ENCODE data around the gene TSPAN18.

TSPAN18 gene

DNA sequence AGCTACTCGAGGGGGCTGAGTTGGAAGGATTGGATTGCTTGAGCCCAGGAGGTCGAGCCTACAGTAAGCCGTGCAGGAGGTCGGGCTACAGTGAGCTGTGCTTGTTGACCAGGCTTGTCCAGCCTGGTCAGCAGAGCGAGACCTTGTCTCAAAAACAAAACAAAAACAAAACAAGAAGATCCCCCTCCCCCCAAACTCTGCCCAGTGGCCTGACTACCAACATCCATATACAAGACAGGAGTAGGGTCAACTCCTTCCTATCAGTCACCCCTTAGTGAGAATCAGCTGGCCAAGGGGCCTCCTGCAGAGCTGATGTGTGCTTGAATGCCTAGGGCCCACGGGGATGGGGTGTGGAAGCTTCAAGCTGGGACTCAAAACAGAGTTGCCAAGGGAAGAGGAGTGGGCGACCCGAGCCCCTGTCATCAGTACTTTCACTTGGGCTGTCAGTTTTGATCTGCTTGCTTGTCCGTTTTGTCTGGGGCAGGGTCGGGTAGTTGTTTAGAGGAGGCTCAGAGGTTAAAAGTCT lies 942 bp upstream of the TSPAN18 start:
- H3K4me1 ChIP-seq (ENCODE audit: insufficient read depth, low read length, severe bottlenecking): peaks cover 18% of the 10 kb centered on the region
- H3K36me3 ChIP-seq (ENCODE audit: insufficient read depth, low read length): no peaks in the 10 kb centered on the region
- no peaks in the 10 kb centered on the region for H3K79me2 ChIP-seq (ENCODE audit: insufficient read depth, low read length)
- TF ChIP-seq, protein P1, sequence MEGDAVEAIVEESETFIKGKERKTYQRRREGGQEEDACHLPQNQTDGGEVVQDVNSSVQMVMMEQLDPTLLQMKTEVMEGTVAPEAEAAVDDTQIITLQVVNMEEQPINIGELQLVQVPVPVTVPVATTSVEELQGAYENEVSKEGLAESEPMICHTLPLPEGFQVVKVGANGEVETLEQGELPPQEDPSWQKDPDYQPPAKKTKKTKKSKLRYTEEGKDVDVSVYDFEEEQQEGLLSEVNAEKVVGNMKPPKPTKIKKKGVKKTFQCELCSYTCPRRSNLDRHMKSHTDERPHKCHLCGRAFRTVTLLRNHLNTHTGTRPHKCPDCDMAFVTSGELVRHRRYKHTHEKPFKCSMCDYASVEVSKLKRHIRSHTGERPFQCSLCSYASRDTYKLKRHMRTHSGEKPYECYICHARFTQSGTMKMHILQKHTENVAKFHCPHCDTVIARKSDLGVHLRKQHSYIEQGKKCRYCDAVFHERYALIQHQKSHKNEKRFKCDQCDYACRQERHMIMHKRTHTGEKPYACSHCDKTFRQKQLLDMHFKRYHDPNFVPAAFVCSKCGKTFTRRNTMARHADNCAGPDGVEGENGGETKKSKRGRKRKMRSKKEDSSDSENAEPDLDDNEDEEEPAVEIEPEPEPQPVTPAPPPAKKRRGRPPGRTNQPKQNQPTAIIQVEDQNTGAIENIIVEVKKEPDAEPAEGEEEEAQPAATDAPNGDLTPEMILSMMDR (IDR thresholded peaks at IDR 0.05; ENCODE audit: low read length): no peak
- TF ChIP-seq EZH2 (IDR thresholded peaks at IDR 0.05; ENCODE audit: borderline replicate concordance, low read length): no peak
- H3K27ac ChIP-seq (ENCODE audit: low read depth, low read length, poor library complexity, severe bottlenecking): peak overlapping the region; percentile 72
- H4K20me1 ChIP-seq (ENCODE audit: insufficient read depth, low read length): no peaks in the 10 kb centered on the region
- H2AFZ ChIP-seq (ENCODE audit: low read length): no peak overlapping the region
- 0 out of 2 replicates have a peak, but pooled peaks cover 3% of the 10 kb centered on the region for H3K27me3 ChIP-seq (ENCODE audit: insufficient read depth, low read length)
- no peaks in the 10 kb centered on the region for H3F3A ChIP-seq (ENCODE audit: insufficient read depth, low read length)
- no peak overlapping the region for H3K9ac ChIP-seq (ENCODE audit: low read length)
- H3K4me3 ChIP-seq (ENCODE audit: low read depth, low read length, poor library complexity, severe bottlenecking): peak overlapping the region; percentile 69
- H3K4me2 ChIP-seq (ENCODE audit: low read length): peak overlapping the region; percentile 83; the same call in 1 of the 2 replicates
- no peaks in the 10 kb centered on the region for H3K9me3 ChIP-seq (ENCODE audit: low read length)
- no peaks in the 10 kb centered on the region for H3K9me2 ChIP-seq (ENCODE audit: low read depth, low read length)

DNA sequence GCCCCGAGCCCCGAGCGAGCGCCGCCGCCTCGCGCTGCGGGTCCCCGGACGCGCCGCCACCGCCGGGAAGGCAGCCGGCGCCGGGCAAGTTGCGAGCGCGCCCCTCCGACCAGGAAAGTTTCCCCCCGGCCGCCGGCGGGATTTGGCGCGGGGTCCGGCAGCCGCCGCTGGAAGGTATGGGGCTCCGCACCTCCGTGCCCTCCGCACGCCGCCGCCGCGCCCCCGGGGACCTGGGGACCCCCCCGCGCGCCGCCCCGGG lies 281 bp downstream of the TSPAN18 start:
- Histone ChIP-seq H3K9ac (ENCODE audit: low read length) (peak overlapping the region; percentile 68), H2AFZ (ENCODE audit: low read length) (no peak overlapping the region), H3K4me2 (ENCODE audit: low read length) (peak overlapping the region; percentile 99), H3K4me3 (ENCODE audit: low read depth, low read length, poor library complexity, severe bottlenecking) (peak overlapping the region; percentile 80), H3K4me1 (ENCODE audit: insufficient read depth, low read length, severe bottlenecking) (peaks cover 18% of the 10 kb centered on the region), H3F3A (ENCODE audit: insufficient read depth, low read length) (no peaks in the 10 kb centered on the region), H3K36me3 (ENCODE audit: insufficient read depth, low read length) (no peaks in the 10 kb centered on the region), H3K27me3 (ENCODE audit: insufficient read depth, low read length) (0 out of 2 replicates have a peak, but pooled peaks cover 3% of the 10 kb centered on the region), H3K9me3 (ENCODE audit: low read length) (no peaks in the 10 kb centered on the region), H3K79me2 (ENCODE audit: insufficient read depth, low read length) (no peaks in the 10 kb centered on the region), H4K20me1 (ENCODE audit: insufficient read depth, low read length) (no peaks in the 10 kb centered on the region), H3K9me2 (ENCODE audit: low read depth, low read length) (no peaks in the 10 kb centered on the region), H3K27ac (ENCODE audit: low read depth, low read length, poor library complexity, severe bottlenecking) (no peak overlapping the region)
- TF ChIP-seq, protein P1 (IDR thresholded peaks at IDR 0.05; ENCODE audit: low read length): no peak

DNA sequence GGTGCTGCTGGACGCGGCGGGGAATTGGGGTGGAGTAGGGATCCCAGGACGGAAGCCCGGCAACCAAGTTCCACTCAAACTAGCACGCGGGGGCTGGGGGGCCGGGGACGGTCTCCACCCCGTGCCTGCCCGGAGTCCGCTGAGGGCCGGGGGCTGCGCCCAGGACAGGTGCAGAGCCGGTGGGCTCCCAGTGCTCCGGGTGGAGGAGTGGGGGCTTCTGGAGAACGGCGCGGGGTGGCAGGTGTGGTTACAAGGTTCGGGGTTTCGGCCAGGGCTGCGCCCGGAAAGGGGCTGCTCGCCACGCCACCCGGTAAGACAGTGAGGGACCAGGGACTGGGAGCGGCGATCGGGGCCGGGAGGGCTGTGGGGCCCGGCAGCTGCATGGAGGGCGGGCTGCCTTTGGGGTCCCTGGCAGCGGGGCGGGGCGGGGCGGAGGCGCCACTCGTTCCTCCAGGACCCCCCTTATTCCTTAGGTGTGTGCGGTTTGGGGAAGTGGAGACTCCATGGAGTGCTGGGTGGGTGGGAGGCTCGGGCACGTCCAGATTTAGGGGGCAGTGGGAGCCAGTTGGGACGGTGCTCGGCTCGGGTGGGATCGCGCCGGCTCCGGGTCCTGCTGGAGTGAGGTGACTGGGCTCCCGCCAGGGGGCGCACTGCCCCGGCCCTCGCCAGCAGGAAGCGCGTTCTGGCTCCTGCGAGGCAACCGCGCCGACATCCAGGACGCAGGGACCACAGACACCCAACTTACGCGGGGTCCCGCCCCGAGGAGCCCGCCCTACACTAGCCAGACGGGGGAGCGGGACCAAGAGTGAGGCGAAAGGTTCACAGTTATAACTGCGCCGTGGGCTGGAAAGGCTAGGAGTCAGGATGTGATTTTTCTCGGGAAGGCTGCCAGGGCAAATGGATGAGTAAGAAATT lies 868 bp downstream of the TSPAN18 start:
- Histone ChIP-seq H2AFZ (ENCODE audit: low read length) (no peak overlapping the region), H4K20me1 (ENCODE audit: insufficient read depth, low read length) (no peaks in the 10 kb centered on the region), H3K9me2 (ENCODE audit: low read depth, low read length) (no peaks in the 10 kb centered on the region), H3K4me2 (ENCODE audit: low read length) (peak overlapping the region; percentile 99), H3K27me3 (ENCODE audit: insufficient read depth, low read length) (0 out of 2 replicates have a peak, but pooled peaks cover 3% of the 10 kb centered on the region), H3F3A (ENCODE audit: insufficient read depth, low read length) (no peaks in the 10 kb centered on the region), H3K4me1 (ENCODE audit: insufficient read depth, low read length, severe bottlenecking) (peaks cover 18% of the 10 kb centered on the region), H3K36me3 (ENCODE audit: insufficient read depth, low read length) (no peaks in the 10 kb centered on the region), H3K9ac (ENCODE audit: low read length) (peak overlapping the region; percentile 68), H3K27ac (ENCODE audit: low read depth, low read length, poor library complexity, severe bottlenecking) (no peak overlapping the region), H3K9me3 (ENCODE audit: low read length) (no peaks in the 10 kb centered on the region), H3K79me2 (ENCODE audit: insufficient read depth, low read length) (no peaks in the 10 kb centered on the region), H3K4me3 (ENCODE audit: low read depth, low read length, poor library complexity, severe bottlenecking) (peak overlapping the region; percentile 80)
- TF ChIP-seq EZH2 (IDR thresholded peaks at IDR 0.05; ENCODE audit: borderline replicate concordance, low read length): no peak
- TF ChIP-seq, protein P1 (IDR thresholded peaks at IDR 0.05; ENCODE audit: low read length): peak; percentile 75

All from OCI-LY1 (cell line).